Skeletal muscle tissue (tissue), 4 donors: ENCODE data around the gene IL26. TPM values are rescaled to one million over a fixed set of nuclear protein-coding genes. Genes with fewer than 3 reads are reported as not detected.

ENCODE experiments used
- H3K27ac ChIP-seq: one replicate; pipeline ENCODE4 v1.7.0; 2013; ENCODE audit warnings: mild to moderate bottlenecking, low read depth, low read length, inconsistent platforms
- H3K27me3 ChIP-seq, 3 donors: one replicate each; pipeline ENCODE4 v1.7.0; 2013; ENCODE audit warnings: low read length in 3 of 3; ENCODE audit not compliant: control insufficient read depth in 3 of 3, insufficient read depth in 3 of 3
- H3K36me3 ChIP-seq, 3 donors: one replicate each; pipeline ENCODE4 v1.7.0; 2013; ENCODE audit warnings: low read length in 3 of 3; ENCODE audit not compliant: control insufficient read depth in 3 of 3, insufficient read depth in 3 of 3
- H3K4me1 ChIP-seq, 3 donors: one replicate each; pipeline ENCODE4 v1.7.0; 2013; ENCODE audit warnings: low read length in 3 of 3, mild to moderate bottlenecking in 3 of 3; ENCODE audit not compliant: control insufficient read depth in 3 of 3, insufficient read depth in 3 of 3
- H3K4me3 ChIP-seq, 3 donors: one replicate each; pipeline ENCODE4 v1.7.0; 2013; ENCODE audit warnings: low read length in 3 of 3
- H3K9ac ChIP-seq, 3 donors: one replicate each; pipeline ENCODE4 v1.7.0; 2013; ENCODE audit warnings: low read length in 3 of 3, mild to moderate bottlenecking in 3 of 3, moderate library complexity in 2 of 3, low read depth in 1 of 3
- H3K9me3 ChIP-seq, 3 donors: one replicate each; pipeline ENCODE4 v1.7.0; 2013; ENCODE audit warnings: low read length in 3 of 3; ENCODE audit not compliant: control insufficient read depth in 3 of 3
- total RNA-seq: library from RNA; depleted of rRNA; stranded (reverse); fragments of >200 nt; gene quantifications from one replicate; pipeline ENCODE4 v1.2.3, GENCODE V29; 2014
- donor health status: Osteomylitis.

The IL26 gene
- total RNA-seq, 1 donor from 2014 or later = not detected

DNA sequence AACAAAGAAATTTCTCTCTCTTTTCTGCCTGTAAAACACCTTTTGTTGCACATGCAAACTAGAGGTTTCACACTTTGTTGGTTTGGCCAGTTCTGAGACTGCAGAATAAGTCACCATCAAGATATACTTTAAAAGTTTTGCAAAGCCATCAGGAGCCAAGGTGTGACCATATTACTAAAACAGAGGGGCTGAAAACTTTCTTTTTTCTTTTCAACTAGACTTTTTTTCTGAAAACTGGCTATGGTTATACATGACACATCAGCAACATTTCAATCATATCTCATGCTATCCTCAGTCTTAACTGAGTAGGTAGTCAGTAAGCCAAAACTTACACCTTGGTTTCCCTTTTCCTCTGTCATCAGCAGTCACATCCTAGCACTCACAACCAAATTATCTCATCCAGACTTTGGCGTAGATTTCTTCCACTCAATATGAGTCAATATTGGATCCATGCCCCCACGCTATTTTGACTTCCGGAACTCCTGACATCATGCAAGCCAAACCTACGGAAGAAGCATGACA lies 62.0 kb downstream of the IL26 start:
- Histone ChIP-seq H3K9me3 (no peaks in the 10 kb centered on the region), H3K9ac (no peak overlapping the region), H3K27me3 (no peaks in the 10 kb centered on the region), H3K27ac (no peak overlapping the region), H3K4me1 (peaks cover 0 to 4% (median 3%) of the 10 kb centered on the region in 3 donors), H3K36me3 (no peaks in the 10 kb centered on the region), H3K4me3 (no peak overlapping the region)

DNA sequence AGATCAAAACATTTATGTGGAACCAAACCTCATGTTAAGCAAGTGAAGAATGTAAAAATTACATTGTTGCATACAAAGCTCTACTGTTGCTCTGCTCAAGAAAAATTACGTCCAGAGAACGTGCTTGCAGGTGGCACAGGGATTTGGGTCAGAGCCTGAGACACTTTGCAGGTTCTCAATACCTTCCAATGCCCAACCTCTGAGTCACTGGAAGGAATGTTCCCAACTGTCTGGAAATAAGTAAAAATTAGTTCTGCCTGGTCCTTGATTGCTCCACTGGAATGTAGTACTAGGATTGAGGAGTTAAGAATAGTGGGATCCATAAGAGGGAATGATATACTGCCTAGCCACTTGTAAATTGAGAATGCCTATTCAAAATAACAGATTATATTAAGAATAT lies 63.2 kb downstream of the IL26 start:
- no peaks in the 10 kb centered on the region for H3K9me3 ChIP-seq
- H3K9ac ChIP-seq = no peak overlapping the region
- no peak overlapping the region for H3K4me3 ChIP-seq
- H3K27ac ChIP-seq = no peak overlapping the region
- peaks cover 0 to 4% (median 3%) of the 10 kb centered on the region in 3 donors for H3K4me1 ChIP-seq
- no peaks in the 10 kb centered on the region for H3K27me3 ChIP-seq
- H3K36me3 ChIP-seq = no peaks in the 10 kb centered on the region

DNA sequence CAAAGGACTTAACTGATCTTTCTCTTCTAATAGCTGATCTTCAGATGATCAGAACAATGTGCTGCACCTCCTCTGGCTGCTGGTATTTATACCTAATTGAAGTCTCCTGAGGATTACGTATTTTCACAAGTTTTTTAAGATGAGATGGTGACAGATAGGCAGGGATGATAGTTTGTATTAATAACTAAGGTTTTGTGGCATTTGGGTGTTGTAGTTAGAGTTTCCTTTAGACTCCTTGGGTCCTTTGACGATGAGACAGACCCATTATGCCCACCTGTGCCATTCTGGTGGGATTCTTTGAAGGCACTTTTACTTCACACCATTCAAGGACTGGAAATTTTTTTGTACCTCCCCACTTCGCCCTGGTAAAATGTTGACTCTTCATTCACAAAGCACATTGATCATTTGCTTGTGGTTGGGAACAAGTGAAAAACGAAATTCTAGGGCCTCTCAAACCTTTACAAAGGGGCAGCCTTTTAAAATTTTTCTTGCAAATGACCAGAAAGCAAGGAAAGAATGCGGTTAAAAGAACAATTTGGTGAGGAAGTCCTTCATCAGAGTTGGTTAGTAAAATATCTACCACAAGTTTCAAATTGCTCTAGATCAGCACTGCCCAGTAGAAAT lies 65.8 kb downstream of the IL26 start, which contains the start of gene IFNG:
IFNG (minus strand) TSS at position 60 of the 624 bp plus-strand sequence. CDS start 125 bp downstream, outside the sequence.
- Histone ChIP-seq H3K9me3 (no peaks in the 10 kb centered on the region), H3K36me3 (no peaks in the 10 kb centered on the region), H3K27ac (no peak within 1 kb of the TSS), H3K4me3 (no peak within 1 kb of the TSS), H3K27me3 (no peaks in the 10 kb centered on the region), H3K4me1 (no peaks in the 10 kb centered on the region), H3K9ac (no peak within 1 kb of the TSS)

DNA sequence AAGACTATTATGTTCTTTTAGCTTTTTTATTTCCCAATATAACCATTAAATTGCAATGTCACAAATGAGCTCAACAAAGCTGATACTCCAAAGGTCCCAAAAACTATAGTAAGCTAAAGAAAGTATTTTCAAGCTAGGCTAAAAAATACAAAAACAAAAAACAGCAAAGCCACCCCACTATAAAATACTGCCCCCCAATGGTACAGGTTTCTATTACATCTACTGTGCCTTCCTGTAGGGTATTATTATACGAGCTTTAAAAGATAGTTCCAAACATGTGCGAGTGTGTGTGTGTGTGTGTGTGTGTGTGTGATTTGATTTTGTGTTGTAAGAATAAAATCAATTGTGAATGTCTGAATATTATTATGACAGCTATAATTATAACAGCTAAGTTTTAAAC lies 67.2 kb downstream of the IL26 start:
- no peaks in the 10 kb centered on the region for H3K27me3 ChIP-seq
- no peak overlapping the region for H3K9ac ChIP-seq
- H3K4me1 ChIP-seq = no peaks in the 10 kb centered on the region
- no peak overlapping the region for H3K4me3 ChIP-seq
- H3K27ac ChIP-seq = no peak overlapping the region
- H3K9me3 ChIP-seq = no peaks in the 10 kb centered on the region
- no peaks in the 10 kb centered on the region for H3K36me3 ChIP-seq

GRCh38 chr12:68157380-68157779 lies 68.2 kb downstream of the IL26 start:
- no peak overlapping the region for H3K27ac ChIP-seq
- no peaks in the 10 kb centered on the region for H3K9me3 ChIP-seq
- H3K4me1 ChIP-seq = no peaks in the 10 kb centered on the region
- H3K36me3 ChIP-seq = no peaks in the 10 kb centered on the region
- no peaks in the 10 kb centered on the region for H3K27me3 ChIP-seq
- H3K4me3 ChIP-seq = no peak overlapping the region
- H3K9ac ChIP-seq = no peak overlapping the region

GRCh38 chr12:68156636-68157035 lies 69.0 kb downstream of the IL26 start:
- H3K4me3 ChIP-seq = no peak overlapping the region
- no peaks in the 10 kb centered on the region for H3K9me3 ChIP-seq
- no peaks in the 10 kb centered on the region for H3K27me3 ChIP-seq
- H3K27ac ChIP-seq = no peak overlapping the region
- no peaks in the 10 kb centered on the region for H3K4me1 ChIP-seq
- H3K36me3 ChIP-seq = no peaks in the 10 kb centered on the region
- H3K9ac ChIP-seq = no peak overlapping the region

DNA sequence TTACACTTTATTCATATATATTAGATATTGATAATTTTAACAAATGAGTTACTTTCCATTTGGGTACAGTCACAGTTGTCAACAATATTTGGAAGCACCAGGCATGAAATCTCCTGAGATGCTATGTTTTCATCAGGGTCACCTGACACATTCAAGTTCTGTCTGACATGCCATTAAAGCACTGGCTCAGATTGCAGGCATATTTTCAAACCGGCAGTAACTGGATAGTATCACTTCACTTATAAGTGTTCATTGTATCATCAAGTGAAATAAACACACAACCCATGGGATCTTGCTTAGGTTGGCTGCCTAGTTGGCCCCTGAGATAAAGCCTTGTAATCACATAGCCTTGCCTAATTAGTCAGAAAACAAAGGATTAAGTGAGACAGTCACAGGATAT lies 70.8 kb downstream of the IL26 start:
- Histone ChIP-seq H3K4me1 (no peaks in the 10 kb centered on the region), H3K36me3 (no peaks in the 10 kb centered on the region), H3K27ac (no peak overlapping the region), H3K9me3 (no peaks in the 10 kb centered on the region), H3K4me3 (no peak overlapping the region), H3K9ac (no peak overlapping the region), H3K27me3 (no peaks in the 10 kb centered on the region)

Other genes starting within 250 kb of the IL26 start
- 1.0 TPM for gene IFNG-AS1, start 236.4 kb downstream of the IL26 start, total RNA-seq
- not detected for gene IFNG, start 66.1 kb downstream of the IL26 start, total RNA-seq
- gene IL22, start 27.8 kb upstream of the IL26 start, total RNA-seq = not detected
- 8.9 TPM for gene MDM1, start 106.6 kb upstream of the IL26 start, total RNA-seq